IPS-NIHi7 (cell line): Measurements from ENCODE around the gene VPS35L.

ENCODE experiments used
- DNase-seq: peaks from one replicate; pipeline ENCODE4 v3.0.0; 2012; ENCODE audit warnings: mixed read lengths; ENCODE audit errors: extremely low spot score

Gene VPS35L

DNA sequence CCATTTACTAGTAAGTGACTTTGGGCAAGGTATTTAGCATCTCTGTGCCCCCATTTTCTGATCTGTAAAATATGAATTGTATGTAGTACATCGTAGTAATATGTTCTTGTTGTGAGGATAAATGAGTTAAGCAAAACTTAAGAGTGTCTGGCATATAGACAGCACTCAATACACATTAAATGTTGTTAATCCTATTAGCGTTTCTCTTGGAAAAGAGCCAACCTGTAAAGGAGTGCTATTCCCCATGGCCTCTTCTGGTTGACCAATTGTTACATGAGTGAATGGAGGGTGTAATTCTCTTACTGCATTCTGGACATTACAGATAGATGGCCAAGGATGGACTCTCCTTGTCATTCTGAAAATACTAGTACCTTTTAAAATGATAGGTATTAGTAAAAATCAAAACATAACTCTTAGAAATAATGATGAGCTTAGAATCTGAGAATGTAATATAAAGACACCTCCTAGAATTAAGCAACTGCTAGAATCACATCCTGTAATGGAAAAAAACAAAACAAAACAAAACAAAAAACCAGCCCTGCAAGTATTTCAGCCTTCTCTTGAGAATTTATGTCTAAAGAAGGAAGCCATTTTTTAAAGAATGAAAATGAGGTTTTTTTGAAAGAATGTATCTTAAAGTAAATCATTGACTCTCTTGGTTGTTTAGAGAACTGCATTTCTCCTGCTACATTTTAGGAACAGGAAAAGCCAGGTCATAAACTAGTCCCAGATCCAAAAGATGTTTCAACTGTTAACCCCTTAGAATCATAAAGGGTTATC is 193.1 kb downstream of the VPS35L start:
- DNase-seq, result no peak

DNA sequence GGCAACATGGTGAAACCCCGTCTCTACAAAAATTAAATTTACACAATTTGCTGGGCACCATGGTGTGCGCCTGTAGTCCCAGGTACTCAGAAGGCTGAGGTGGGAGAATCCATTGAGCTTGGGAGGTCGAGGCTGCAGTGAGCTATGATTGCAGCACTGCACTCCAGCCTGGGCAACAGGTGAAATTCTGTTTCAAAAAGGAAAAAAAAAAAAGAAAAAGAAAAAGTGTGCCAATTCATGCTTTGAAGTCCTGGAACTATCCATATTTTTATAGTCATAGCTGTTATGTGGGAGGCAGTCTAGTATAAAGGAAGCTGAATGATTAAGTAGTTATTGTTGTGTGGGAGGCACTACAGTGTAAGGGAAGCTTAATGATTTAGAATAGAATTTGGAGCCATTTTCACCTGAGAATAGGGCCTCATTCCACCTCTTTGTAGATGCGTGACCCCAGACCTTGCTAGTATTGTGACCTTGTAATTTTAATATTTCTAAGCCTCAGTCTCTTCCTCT is 194.1 kb downstream of the VPS35L start:
- DNase-seq, result no peak
